WTC11 (cell line): ENCODE data around the gene PRSS53. TPM values are rescaled to one million over a fixed set of nuclear protein-coding genes. Genes with fewer than 3 reads are reported as not detected.

ENCODE experiments used
- ATAC-seq: fragments of 200-7000 bp; cut with Tn5 transposase; 2 replicates; pipeline ENCODE4 v1.10.0; 2021; ENCODE audit warnings: mild to moderate bottlenecking, moderate library complexity
- CTCF ChIA-PET: fragments of 300-600 bp; sonication (Branson Sonifier 250); formaldehyde crosslinking; loops from one replicate; lab custom pipeline; 2021; ENCODE audit warnings: antibody characterized with exemption; lab: Charles Lee
- POLR2A ChIA-PET: fragments of 350-600 bp; sonication (Branson Sonifier 250); formaldehyde crosslinking; loops from one replicate; lab custom pipeline; 2021; ENCODE audit warnings: antibody characterized with exemption; lab: Charles Lee
- DNase-seq: peaks from one replicate; pipeline ENCODE4 v3.0.0; 2021; ENCODE audit warnings: low spot score
- H3K27ac Mint-ChIP-seq: 2 replicates; pipeline ENCODE4 v1.8.0; 2021; ENCODE audit warnings: mixed read lengths
- H3K27me3 Mint-ChIP-seq: 2 replicates; pipeline ENCODE4 v1.8.0; 2021; ENCODE audit warnings: low read depth, mild to moderate bottlenecking, moderate library complexity, mixed read lengths
- H3K36me3 Mint-ChIP-seq: 2 replicates; pipeline ENCODE4 v1.8.0; 2021; ENCODE audit warnings: mixed read lengths
- H3K4me1 Mint-ChIP-seq: 2 replicates; pipeline ENCODE4 v1.8.0; 2022; ENCODE audit warnings: mixed read lengths
- H3K4me3 Mint-ChIP-seq: 2 replicates; pipeline ENCODE4 v1.8.0; 2021; ENCODE audit warnings: mild to moderate bottlenecking, moderate library complexity, mixed read lengths
- H3K9me3 Mint-ChIP-seq: 2 replicates; pipeline ENCODE4 v1.8.0; 2021; ENCODE audit warnings: mixed read lengths
- ATF2 ChIP-seq: sonication (generic); formaldehyde crosslinking; IDR thresholded peaks from 2 replicates; pipeline ENCODE4 v1.8.1; 2022; ENCODE audit warnings: low read depth, missing genetic modification reagents, borderline replicate concordance
- E2F5 ChIP-seq: sonication (generic); formaldehyde crosslinking; IDR thresholded peaks from 2 replicates; pipeline ENCODE4 v1.8.1; 2022; ENCODE audit warnings: mild to moderate bottlenecking, moderate library complexity, missing genetic modification reagents
- ELF4 ChIP-seq: sonication (generic); formaldehyde crosslinking; IDR thresholded peaks from 2 replicates; pipeline ENCODE4 v1.8.1; 2022; ENCODE audit warnings: low read depth, mild to moderate bottlenecking, moderate library complexity, missing genetic modification reagents
- FOXK1 ChIP-seq: sonication (generic); formaldehyde crosslinking; IDR thresholded peaks from 2 replicates; pipeline ENCODE4 v1.8.0; 2022; ENCODE audit warnings: mild to moderate bottlenecking, moderate library complexity, missing genetic modification reagents
- GABPB1 ChIP-seq: sonication (generic); formaldehyde crosslinking; IDR thresholded peaks from 2 replicates; pipeline ENCODE4 v1.8.1; 2023; ENCODE audit warnings: mild to moderate bottlenecking, missing genetic modification reagents
- IRF2 ChIP-seq: sonication (generic); formaldehyde crosslinking; IDR thresholded peaks from 2 replicates; pipeline ENCODE4 v1.8.0; 2022; ENCODE audit warnings: low read depth, missing genetic modification reagents, borderline replicate concordance
- MXD4 ChIP-seq: fragments of 250-450 bp; sonication (Bioruptor Pico); IDR thresholded peaks from 2 replicates; pipeline ENCODE4 v1.8.0; 2021; ENCODE audit warnings: mild to moderate bottlenecking, moderate library complexity, borderline replicate concordance
- NFYB ChIP-seq: sonication (generic); formaldehyde crosslinking; conservative IDR thresholded peaks from 2 replicates; pipeline ENCODE4 v1.8.0; 2022; ENCODE audit warnings: low read depth, missing genetic modification reagents
- OVOL2 ChIP-seq: fragments of 250-450 bp; sonication (Bioruptor Pico); IDR thresholded peaks from 2 replicates; pipeline ENCODE4 v1.9.0; 2021; ENCODE audit warnings: mild to moderate bottlenecking, borderline replicate concordance
- PRDM15 ChIP-seq: sonication (generic); formaldehyde crosslinking; IDR thresholded peaks from 2 replicates; pipeline ENCODE4 v1.8.0; 2022; ENCODE audit warnings: missing genetic modification reagents
- SP1 ChIP-seq: sonication (generic); formaldehyde crosslinking; conservative IDR thresholded peaks from 2 replicates; pipeline ENCODE4 v1.8.1; 2022; ENCODE audit warnings: missing genetic modification reagents
- TP53 ChIP-seq: sonication (generic); formaldehyde crosslinking; IDR thresholded peaks from 2 replicates; pipeline ENCODE4 v1.8.1; 2023; ENCODE audit warnings: mild to moderate bottlenecking, missing genetic modification reagents
- ZBTB21 ChIP-seq: sonication (generic); formaldehyde crosslinking; IDR thresholded peaks from 2 replicates; pipeline ENCODE4 v1.8.1; 2023; ENCODE audit warnings: mild to moderate bottlenecking, missing genetic modification reagents, borderline replicate concordance
- ZNF232 ChIP-seq: sonication (generic); formaldehyde crosslinking; IDR thresholded peaks from 2 replicates; pipeline ENCODE4 v1.8.0; 2022; ENCODE audit warnings: mild to moderate bottlenecking, missing genetic modification reagents
- ZNF317 ChIP-seq: sonication (generic); formaldehyde crosslinking; IDR thresholded peaks from 2 replicates; pipeline ENCODE4 v1.8.1; 2023; ENCODE audit warnings: low read depth, mild to moderate bottlenecking, moderate library complexity, missing genetic modification reagents, borderline replicate concordance
- ZNF396 ChIP-seq: fragments of 250-450 bp; sonication (Bioruptor Pico); IDR thresholded peaks from 2 replicates; pipeline ENCODE4 v1.8.0; 2021; ENCODE audit warnings: mild to moderate bottlenecking, moderate library complexity, borderline replicate concordance
- ZNF416 ChIP-seq: fragments of 250-450 bp; sonication (Bioruptor Pico); IDR thresholded peaks from 2 replicates; pipeline ENCODE4 v1.9.0; 2021; ENCODE audit warnings: mild to moderate bottlenecking, inconsistent platforms
- ZNF532 ChIP-seq: fragments of 250-450 bp; sonication (Bioruptor Pico); IDR thresholded peaks from 2 replicates; pipeline ENCODE4 v1.9.0; 2021; ENCODE audit warnings: mild to moderate bottlenecking, borderline replicate concordance
- total RNA-seq: library from RNA; stranded (reverse); gene quantifications from 3 replicates; pipeline ENCODE4 v1.2.3, GENCODE V29; 2021

PRSS53 gene
- total RNA-seq, 1 experiment from 2014 or later: 4.9 TPM

GRCh38 chr16:31131841-31132271 is 43.1 kb upstream of the PRSS53 start (continued):
- TF ChIP-seq ZNF532 (CRISPR knock-in tag) (no peak), ELF4 (no peak), ZNF396 (CRISPR knock-in tag) (no peak), IRF2 (CRISPR knock-in tag) (no peak), ZNF416 (CRISPR knock-in tag) (no peak), FOXK1 (CRISPR knock-in tag) (no peak), ATF2 (no peak), ZNF232 (CRISPR knock-in tag) (no peak)

GRCh38 chr16:31131416-31131815 is 42.7 kb upstream of the PRSS53 start:
- TF ChIP-seq OVOL2 (no peak), ZNF317 (CRISPR knock-in tag) (no peak), NFYB (no peak), TP53 (CRISPR knock-in tag) (no peak), MXD4 (CRISPR knock-in tag) (no peak), E2F5 (no peak), PRDM15 (CRISPR knock-in tag) (no peak), GABPB1 (CRISPR knock-in tag) (no peak), ZNF396 (CRISPR knock-in tag) (no peak), ZBTB21 (CRISPR knock-in tag) (no peak), ZNF232 (CRISPR knock-in tag) (no peak), SP1 (CRISPR knock-in tag) (no peak)
- POLR2A ChIA-PET: interaction anchor here (0.6 to 2.2 kb wide), 6 partner anchors 9 to 71 kb away, joined by 3 to 20 read pairs (median 6); partner anchors contain the start of genes FUS, KAT8, ZNF646 and ZNF668
- H3K36me3 Mint-ChIP-seq: peaks cover 31% of the 10 kb centered on the region
- H3K4me1 Mint-ChIP-seq: peaks cover 53% of the 10 kb centered on the region
- H3K27me3 Mint-ChIP-seq: no peaks in the 10 kb centered on the region
- CTCF ChIA-PET: interaction anchor here (0.9 to 3.3 kb wide), 4 partner anchors 11 to 327 kb away, joined by 3 to 25 read pairs (median 6); partner anchors contain the start of gene HSD3B7
- no peak for ATAC-seq
- H3K27ac Mint-ChIP-seq: peak overlapping the region; percentile 97
- no peak for DNase-seq
- peak overlapping the region; percentile 24; the same call in 1 of the 2 replicates for H3K4me3 Mint-ChIP-seq
- H3K9me3 Mint-ChIP-seq: no peaks in the 10 kb centered on the region
